Vagina (tissue), 2 donors: ENCODE data around the gene PSENEN.

Experiments
- POLR2A ChIP-seq, 2 donors: fragments of 450-650 bp; IDR thresholded peaks; one replicate each; pipeline ENCODE4 v1.6.1; 2017; ENCODE audit warnings: antibody characterized with exemption in 2 of 2, mild to moderate bottlenecking in 2 of 2, moderate library complexity in 2 of 2
- TF ChIP-seq, protein P1 (sequence below), 3 experiments: fragments of 450-650 bp in 2 of 3; fragments of 200-600 bp in 1 of 3; sonication (generic) in 1 of 3; IDR thresholded peaks; one replicate each; pipeline ENCODE4 v1.5.1; 2017 to 2019; ENCODE audit warnings: antibody characterized with exemption in 3 of 3, mild to moderate bottlenecking in 2 of 3, moderate library complexity in 2 of 3

DNA sequence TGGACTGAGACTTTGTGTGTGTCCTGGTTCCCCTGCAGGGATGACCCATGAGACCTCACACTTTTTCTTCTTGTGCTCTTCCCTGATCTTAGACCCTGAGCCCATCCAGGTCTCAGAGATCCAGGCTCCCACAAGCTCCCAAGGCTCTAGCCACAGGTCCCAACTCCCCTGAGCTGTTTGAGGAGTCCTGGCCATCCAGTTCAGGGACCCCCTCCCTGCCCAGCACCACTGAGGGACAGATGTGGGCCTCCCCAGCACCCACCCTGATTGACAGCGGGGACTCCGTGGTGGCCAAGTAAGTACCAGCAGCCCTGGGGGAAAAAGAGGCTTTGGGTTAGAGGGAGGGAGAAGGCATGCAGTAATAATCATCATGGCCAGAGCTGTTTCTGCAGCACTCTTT is 14.2 kb downstream of the PSENEN start:
- TF ChIP-seq, protein P1, sequence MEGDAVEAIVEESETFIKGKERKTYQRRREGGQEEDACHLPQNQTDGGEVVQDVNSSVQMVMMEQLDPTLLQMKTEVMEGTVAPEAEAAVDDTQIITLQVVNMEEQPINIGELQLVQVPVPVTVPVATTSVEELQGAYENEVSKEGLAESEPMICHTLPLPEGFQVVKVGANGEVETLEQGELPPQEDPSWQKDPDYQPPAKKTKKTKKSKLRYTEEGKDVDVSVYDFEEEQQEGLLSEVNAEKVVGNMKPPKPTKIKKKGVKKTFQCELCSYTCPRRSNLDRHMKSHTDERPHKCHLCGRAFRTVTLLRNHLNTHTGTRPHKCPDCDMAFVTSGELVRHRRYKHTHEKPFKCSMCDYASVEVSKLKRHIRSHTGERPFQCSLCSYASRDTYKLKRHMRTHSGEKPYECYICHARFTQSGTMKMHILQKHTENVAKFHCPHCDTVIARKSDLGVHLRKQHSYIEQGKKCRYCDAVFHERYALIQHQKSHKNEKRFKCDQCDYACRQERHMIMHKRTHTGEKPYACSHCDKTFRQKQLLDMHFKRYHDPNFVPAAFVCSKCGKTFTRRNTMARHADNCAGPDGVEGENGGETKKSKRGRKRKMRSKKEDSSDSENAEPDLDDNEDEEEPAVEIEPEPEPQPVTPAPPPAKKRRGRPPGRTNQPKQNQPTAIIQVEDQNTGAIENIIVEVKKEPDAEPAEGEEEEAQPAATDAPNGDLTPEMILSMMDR (IDR thresholded peaks at IDR 0.05): no peak
- TF ChIP-seq POLR2A (IDR thresholded peaks at IDR 0.05): no peak
